ENCODE data around the gene MUC21. TPM values are rescaled to one million over a fixed set of nuclear protein-coding genes. Genes with fewer than 3 reads are reported as not detected.

The MUC21 gene
- total and polyA plus RNA-seq, 5 donors from 2014 or later, result not detected

- Mint-ChIP-seq H3K27me3 (peaks cover 12% of the 10 kb centered on the region), H3K4me1 (peaks cover 0 to 6% (median 3%) of the 10 kb centered on the region in 4 donors), H3K27ac (peak overlapping the region in 1 of 3 donors; percentile 66), H3K9me3 (no peaks in the 10 kb centered on the region), H3K4me3 (no peak overlapping the region), H3K36me3 (no peaks in the 10 kb centered on the region)
- DNase-seq (no peak), ATAC-seq (ENCODE audit: low read depth in 2 of 2) (no peak)
- no peaks in the 10 kb centered on the region for H3K36me3 ChIP-seq (ENCODE audit: control insufficient read depth, insufficient read depth, low read length)
- H3K27me3 ChIP-seq (ENCODE audit: control insufficient read depth, insufficient read depth, low read length), result peaks cover 3% of the 10 kb centered on the region
- H3K27ac ChIP-seq (ENCODE audit: insufficient read depth, low read length, poor library complexity, severe bottlenecking), result no peak overlapping the region
- no peaks in the 10 kb centered on the region for H3K9me3 ChIP-seq (ENCODE audit: control insufficient read depth in 2 of 2, low read length in 2 of 2)
- no peaks in the 10 kb centered on the region for H3K4me1 ChIP-seq (ENCODE audit: control insufficient read depth, insufficient read depth, low read length, poor library complexity, severe bottlenecking)
- H3K4me3 ChIP-seq (ENCODE audit: low read depth, low read length), result no peak overlapping the region
These were observed 17.9 kb downstream of the MUC21 start for GRCh38 chr6:31001281-31001888.

GRCh38 chr6:31002471-31002870 is 19.0 kb downstream of the MUC21 start:
- no peak overlapping the region for H3K4me3 Mint-ChIP-seq
- no peaks in the 10 kb centered on the region for H3K9me3 Mint-ChIP-seq
- ATAC-seq (ENCODE audit: low read depth in 2 of 2), result no peak
- DNase-seq, result no peak
- Histone ChIP-seq H3K9me3 (ENCODE audit: control insufficient read depth in 2 of 2, low read length in 2 of 2) (no peaks in the 10 kb centered on the region), H3K4me1 (ENCODE audit: control insufficient read depth, insufficient read depth, low read length, poor library complexity, severe bottlenecking) (no peaks in the 10 kb centered on the region), H3K27ac (ENCODE audit: insufficient read depth, low read length, poor library complexity, severe bottlenecking) (no peak overlapping the region), H3K4me3 (ENCODE audit: low read depth, low read length) (no peak overlapping the region), H3K27me3 (ENCODE audit: control insufficient read depth, insufficient read depth, low read length) (peaks cover 6% of the 10 kb centered on the region), H3K36me3 (ENCODE audit: control insufficient read depth, insufficient read depth, low read length) (no peaks in the 10 kb centered on the region)
- peak overlapping the region in 1 of 3 donors; percentile 34 for H3K27ac Mint-ChIP-seq
- H3K4me1 Mint-ChIP-seq, result peaks cover 0 to 6% (median 3%) of the 10 kb centered on the region in 4 donors
- peaks cover 16% of the 10 kb centered on the region for H3K27me3 Mint-ChIP-seq
- no peaks in the 10 kb centered on the region for H3K36me3 Mint-ChIP-seq

- H3K27me3 Mint-ChIP-seq, result peaks cover 32% of the 10 kb centered on the region
- ATAC-seq (ENCODE audit: low read depth in 2 of 2), result no peak
- peaks cover 0 to 6% (median 3%) of the 10 kb centered on the region in 4 donors for H3K4me1 Mint-ChIP-seq
These were observed 21.3 kb downstream of the MUC21 start for GRCh38 chr6:31004794-31005193.

GRCh38 chr6:31005249-31006020 is 21.9 kb downstream of the MUC21 start:
- no peak overlapping the region for H3K4me3 ChIP-seq (ENCODE audit: low read depth, low read length)

More at GRCh38 chr6:31004794-31005193, 21.3 kb downstream of the MUC21 start:
- no peak overlapping the region for H3K4me3 Mint-ChIP-seq
- H3K36me3 Mint-ChIP-seq, result no peaks in the 10 kb centered on the region
- Histone ChIP-seq H3K27me3 (ENCODE audit: control insufficient read depth, insufficient read depth, low read length) (peaks cover 8% of the 10 kb centered on the region), H3K9me3 (ENCODE audit: control insufficient read depth in 2 of 2, low read length in 2 of 2) (no peaks in the 10 kb centered on the region), H3K4me1 (ENCODE audit: control insufficient read depth, insufficient read depth, low read length, poor library complexity, severe bottlenecking) (no peaks in the 10 kb centered on the region), H3K4me3 (ENCODE audit: low read depth, low read length) (no peak overlapping the region), H3K36me3 (ENCODE audit: control insufficient read depth, insufficient read depth, low read length) (no peaks in the 10 kb centered on the region), H3K27ac (ENCODE audit: insufficient read depth, low read length, poor library complexity, severe bottlenecking) (no peak overlapping the region)
- H3K27ac Mint-ChIP-seq, result no peak overlapping the region
- no peak for DNase-seq
- H3K9me3 Mint-ChIP-seq, result no peaks in the 10 kb centered on the region

GRCh38 chr6:31007694-31008093 is 24.2 kb downstream of the MUC21 start:
- ATAC-seq (ENCODE audit: low read depth in 2 of 2), result no peak
- H3K9me3 ChIP-seq (ENCODE audit: control insufficient read depth in 2 of 2, low read length in 2 of 2), result no peaks in the 10 kb centered on the region
- peaks cover 8% of the 10 kb centered on the region for H3K27me3 ChIP-seq (ENCODE audit: control insufficient read depth, insufficient read depth, low read length)
- DNase-seq, result no peak
- H3K4me3 ChIP-seq (ENCODE audit: low read depth, low read length), result no peak overlapping the region
- Mint-ChIP-seq H3K36me3 (no peaks in the 10 kb centered on the region), H3K27ac (peak overlapping the region in 1 of 3 donors; percentile 72), H3K4me3 (no peak overlapping the region), H3K4me1 (no peaks in the 10 kb centered on the region), H3K27me3 (peaks cover 48% of the 10 kb centered on the region), H3K9me3 (no peaks in the 10 kb centered on the region)
- H3K4me1 ChIP-seq (ENCODE audit: control insufficient read depth, insufficient read depth, low read length, poor library complexity, severe bottlenecking), result no peaks in the 10 kb centered on the region
- no peaks in the 10 kb centered on the region for H3K36me3 ChIP-seq (ENCODE audit: control insufficient read depth, insufficient read depth, low read length)
- H3K27ac ChIP-seq (ENCODE audit: insufficient read depth, low read length, poor library complexity, severe bottlenecking), result no peak overlapping the region

More at GRCh38 chr6:31005249-31006020, 21.9 kb downstream of the MUC21 start:
- Histone ChIP-seq H3K9me3 (ENCODE audit: control insufficient read depth in 2 of 2, low read length in 2 of 2) (no peaks in the 10 kb centered on the region), H3K27me3 (ENCODE audit: control insufficient read depth, insufficient read depth, low read length) (peaks cover 8% of the 10 kb centered on the region), H3K4me1 (ENCODE audit: control insufficient read depth, insufficient read depth, low read length, poor library complexity, severe bottlenecking) (no peaks in the 10 kb centered on the region), H3K36me3 (ENCODE audit: control insufficient read depth, insufficient read depth, low read length) (no peaks in the 10 kb centered on the region), H3K27ac (ENCODE audit: insufficient read depth, low read length, poor library complexity, severe bottlenecking) (no peak overlapping the region)
- H3K4me1 Mint-ChIP-seq, result peaks cover 0 to 6% (median 3%) of the 10 kb centered on the region in 4 donors
- H3K4me3 Mint-ChIP-seq, result no peak overlapping the region
- H3K9me3 Mint-ChIP-seq, result no peaks in the 10 kb centered on the region
- H3K27ac Mint-ChIP-seq, result no peak overlapping the region
- no peak for ATAC-seq (ENCODE audit: low read depth in 2 of 2)
- no peaks in the 10 kb centered on the region for H3K36me3 Mint-ChIP-seq
- no peak for DNase-seq
- peaks cover 35% of the 10 kb centered on the region for H3K27me3 Mint-ChIP-seq

GRCh38 chr6:31008165-31008564 is 24.6 kb downstream of the MUC21 start:
- Histone ChIP-seq H3K36me3 (ENCODE audit: control insufficient read depth, insufficient read depth, low read length) (no peaks in the 10 kb centered on the region), H3K9me3 (ENCODE audit: control insufficient read depth in 2 of 2, low read length in 2 of 2) (no peaks in the 10 kb centered on the region), H3K4me3 (ENCODE audit: low read depth, low read length) (no peak overlapping the region), H3K27me3 (ENCODE audit: control insufficient read depth, insufficient read depth, low read length) (peaks cover 8% of the 10 kb centered on the region), H3K27ac (ENCODE audit: insufficient read depth, low read length, poor library complexity, severe bottlenecking) (no peak overlapping the region), H3K4me1 (ENCODE audit: control insufficient read depth, insufficient read depth, low read length, poor library complexity, severe bottlenecking) (no peaks in the 10 kb centered on the region)
- no peaks in the 10 kb centered on the region for H3K4me1 Mint-ChIP-seq
- H3K36me3 Mint-ChIP-seq, result no peaks in the 10 kb centered on the region
- H3K27me3 Mint-ChIP-seq, result peaks cover 48% of the 10 kb centered on the region
- ATAC-seq (ENCODE audit: low read depth in 2 of 2) (no peak), DNase-seq (no peak)
- no peak overlapping the region for H3K27ac Mint-ChIP-seq
- no peak overlapping the region for H3K4me3 Mint-ChIP-seq
- no peaks in the 10 kb centered on the region for H3K9me3 Mint-ChIP-seq

GRCh38 chr6:31009731-31010130 is 26.2 kb downstream of the MUC21 start:
- Histone ChIP-seq H3K4me1 (ENCODE audit: control insufficient read depth, insufficient read depth, low read length, poor library complexity, severe bottlenecking) (no peaks in the 10 kb centered on the region), H3K4me3 (ENCODE audit: low read depth, low read length) (no peak overlapping the region), H3K27me3 (ENCODE audit: control insufficient read depth, insufficient read depth, low read length) (peaks cover 13% of the 10 kb centered on the region), H3K36me3 (ENCODE audit: control insufficient read depth, insufficient read depth, low read length) (no peaks in the 10 kb centered on the region), H3K9me3 (ENCODE audit: control insufficient read depth in 2 of 2, low read length in 2 of 2) (peaks cover 0 to 5% of the 10 kb centered on the region in 2 experiments), H3K27ac (ENCODE audit: insufficient read depth, low read length, poor library complexity, severe bottlenecking) (no peak overlapping the region)
- peaks cover 44% of the 10 kb centered on the region for H3K27me3 Mint-ChIP-seq
- H3K4me3 Mint-ChIP-seq, result no peak overlapping the region
- ATAC-seq (ENCODE audit: low read depth in 2 of 2), result no peak
- H3K36me3 Mint-ChIP-seq, result no peaks in the 10 kb centered on the region
- H3K4me1 Mint-ChIP-seq, result no peaks in the 10 kb centered on the region
- H3K9me3 Mint-ChIP-seq, result peaks cover 0 to 2% (median 0%) of the 10 kb centered on the region in 7 donors
- no peak for DNase-seq
- no peak overlapping the region for H3K27ac Mint-ChIP-seq
